ENCODE results near the gene GASK1A.

- TF ChIP-seq CTCF (IDR thresholded peaks at IDR 0.05; ENCODE audit: low read depth, low read length) (no peak), EZH2phosphoT487 (IDR thresholded peaks at IDR 0.05; ENCODE audit: low read depth) (no peak)
These were observed 113.9 kb downstream of the GASK1A start for GRCh38 chr3:43093006-43093405.

All from OCI-LY3 (cell line).